PFSK-1 (cell line): ENCODE measurements around the gene TNFRSF13B.

ENCODE experiments used
- FOXP2 ChIP-seq: optimal IDR thresholded peaks from 2 replicates; pipeline ENCODE3; 2011; ENCODE audit warnings: borderline replicate concordance, control low read depth, inconsistent platforms; ENCODE audit not compliant: insufficient read depth; ENCODE audit errors: extremely low read length, extremely low read depth
- POLR2AphosphoS5 ChIP-seq: IDR thresholded peaks from 2 replicates; pipeline ENCODE4 v1.6.1; 2012; ENCODE audit warnings: low read depth, mild to moderate bottlenecking, control low read depth, low read length, moderate library complexity
- REST ChIP-seq, 2 experiments: IDR thresholded peaks; 2 replicates each; pipeline versions ENCODE4 v1.6.1 to v1.8.0; 2011 to 2012; ENCODE audit warnings: low read depth in 2 of 2, low read length in 2 of 2, control low read depth in 1 of 2, inconsistent platforms in 1 of 2, mild to moderate bottlenecking in 1 of 2, moderate library complexity in 1 of 2; ENCODE audit not compliant: insufficient read depth in 1 of 2
- SIN3A ChIP-seq: IDR thresholded peaks from 2 replicates; pipeline ENCODE4 v1.6.1; 2012; ENCODE audit warnings: mild to moderate bottlenecking, low read length, moderate library complexity, borderline replicate concordance; ENCODE audit not compliant: insufficient read depth

GRCh38 chr17:16944334-16945135 lies 27.4 kb downstream of the TNFRSF13B start:
- TF ChIP-seq POLR2AphosphoS5 (no peak), REST (IDR thresholded peaks at IDR 0.05; ENCODE audit: insufficient read depth in 1 of 2, low read depth in 2 of 2, low read length in 2 of 2) (no peak), FOXP2 (no peak), SIN3A (no peak)
